Umbilical cord (tissue), 2 donors: ENCODE results near the gene PDGFA. TPM values are rescaled to one million over a fixed set of nuclear protein-coding genes. Genes with fewer than 3 reads are reported as not detected.

ENCODE experiments used
- DNase-seq: peaks from one replicate; pipeline ENCODE4 v3.0.0-alpha.2; 2015; ENCODE audit warnings: low spot score
- total RNA-seq: library from RNA; depleted of rRNA; stranded (reverse); fragments of >200 nt; gene quantifications from one replicate; pipeline ENCODE4 v1.2.3, GENCODE V29; 2014; ENCODE audit warnings: low replicate concordance; ENCODE audit not compliant: insufficient read depth

The PDGFA gene
- total RNA-seq, 1 donor from 2014 or later: 120 TPM

GRCh38 chr7:505171-505570 is 14.5 kb downstream of the PDGFA start:
- no peak for DNase-seq

GRCh38 chr7:504221-505111 is 15.2 kb downstream of the PDGFA start:
- no peak for DNase-seq

- peak; percentile 71 for DNase-seq
These were observed 16.0 kb downstream of the PDGFA start for GRCh38 chr7:503575-504111.

- no peak for DNase-seq
These were observed 17.4 kb downstream of the PDGFA start for GRCh38 chr7:502296-502695.

GRCh38 chr7:501526-501925 is 18.1 kb downstream of the PDGFA start:
- DNase-seq: no peak

- DNase-seq: no peak
These were observed 18.9 kb downstream of the PDGFA start for GRCh38 chr7:500521-501420.

- no peak for DNase-seq
These were observed 19.7 kb downstream of the PDGFA start for GRCh38 chr7:499853-500485.

GRCh38 chr7:498678-499641 is 20.7 kb downstream of the PDGFA start:
- no peak for DNase-seq

- no peak for DNase-seq
These were observed 21.5 kb downstream of the PDGFA start for GRCh38 chr7:497946-498655.

- no peak for DNase-seq
These were observed 22.3 kb downstream of the PDGFA start for GRCh38 chr7:497346-497745.

- DNase-seq: peak; percentile 43
These were observed 22.9 kb downstream of the PDGFA start for GRCh38 chr7:496528-497295.

GRCh38 chr7:495761-496321 is 23.8 kb downstream of the PDGFA start:
- DNase-seq: no peak

GRCh38 chr7:495326-495725 is 24.3 kb downstream of the PDGFA start:
- no peak for DNase-seq

- no peak for DNase-seq
These were observed 24.7 kb downstream of the PDGFA start for GRCh38 chr7:494906-495305.

- DNase-seq: no peak
These were observed 25.4 kb downstream of the PDGFA start for GRCh38 chr7:494259-494687.

GRCh38 chr7:493661-494251 is 25.9 kb downstream of the PDGFA start:
- DNase-seq: no peak

- no peak for DNase-seq
These were observed 27.0 kb downstream of the PDGFA start for GRCh38 chr7:492714-493065.

GRCh38 chr7:491958-492713 is 27.5 kb downstream of the PDGFA start:
- no peak for DNase-seq
